Upper lobe of left lung (tissue), 4 donors: Measurements from ENCODE around the gene WDR19.

ENCODE experiments used
- EP300 ChIP-seq, 4 donors: sonication (generic); formaldehyde crosslinking; IDR thresholded peaks; one replicate each; pipeline ENCODE4 v1.5.1; 2017; ENCODE audit warnings: antibody characterized with exemption in 4 of 4, control low read depth in 2 of 4
- POLR2A ChIP-seq, 4 donors: fragments of 450-650 bp; IDR thresholded peaks; one replicate each; pipeline ENCODE4 v1.5.1; 2016 to 2017; ENCODE audit warnings: antibody characterized with exemption in 4 of 4, mild to moderate bottlenecking in 2 of 4
- TF ChIP-seq, protein P1 (sequence below), 6 experiments: fragments of 450-650 bp in 4 of 6; fragments of 200-600 bp in 2 of 6; sonication (generic) in 2 of 6; IDR thresholded peaks; one replicate each; pipeline ENCODE4 v1.5.1; 2016 to 2019; ENCODE audit warnings: antibody characterized with exemption in 6 of 6

DNA sequence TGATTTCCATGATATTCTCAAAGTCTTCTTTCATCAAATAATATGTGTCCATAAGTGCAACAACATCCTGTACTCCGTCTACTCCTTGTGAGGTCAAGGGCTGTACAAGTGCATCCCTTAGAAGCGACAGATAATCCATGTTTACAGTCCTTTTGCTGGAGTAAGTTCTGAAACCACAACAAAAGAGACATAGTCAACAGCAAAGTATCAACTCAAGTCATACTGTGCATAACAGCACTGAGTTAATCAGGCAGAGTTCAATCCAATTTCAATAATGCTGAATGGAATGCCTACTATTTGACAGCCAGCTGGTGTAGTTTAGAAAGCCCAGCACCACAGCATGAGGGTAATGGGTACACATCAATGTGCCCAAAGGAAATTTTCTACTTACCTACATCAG, 109.4 kb downstream of the WDR19 start:
- TF ChIP-seq, protein P1, sequence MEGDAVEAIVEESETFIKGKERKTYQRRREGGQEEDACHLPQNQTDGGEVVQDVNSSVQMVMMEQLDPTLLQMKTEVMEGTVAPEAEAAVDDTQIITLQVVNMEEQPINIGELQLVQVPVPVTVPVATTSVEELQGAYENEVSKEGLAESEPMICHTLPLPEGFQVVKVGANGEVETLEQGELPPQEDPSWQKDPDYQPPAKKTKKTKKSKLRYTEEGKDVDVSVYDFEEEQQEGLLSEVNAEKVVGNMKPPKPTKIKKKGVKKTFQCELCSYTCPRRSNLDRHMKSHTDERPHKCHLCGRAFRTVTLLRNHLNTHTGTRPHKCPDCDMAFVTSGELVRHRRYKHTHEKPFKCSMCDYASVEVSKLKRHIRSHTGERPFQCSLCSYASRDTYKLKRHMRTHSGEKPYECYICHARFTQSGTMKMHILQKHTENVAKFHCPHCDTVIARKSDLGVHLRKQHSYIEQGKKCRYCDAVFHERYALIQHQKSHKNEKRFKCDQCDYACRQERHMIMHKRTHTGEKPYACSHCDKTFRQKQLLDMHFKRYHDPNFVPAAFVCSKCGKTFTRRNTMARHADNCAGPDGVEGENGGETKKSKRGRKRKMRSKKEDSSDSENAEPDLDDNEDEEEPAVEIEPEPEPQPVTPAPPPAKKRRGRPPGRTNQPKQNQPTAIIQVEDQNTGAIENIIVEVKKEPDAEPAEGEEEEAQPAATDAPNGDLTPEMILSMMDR (IDR thresholded peaks at IDR 0.05): no peak
- TF ChIP-seq EP300 (IDR thresholded peaks at IDR 0.05) (no peak), POLR2A (IDR thresholded peaks at IDR 0.05) (no peak)
